Measurements from ENCODE around the gene IGSF3. TPM values are rescaled to one million over a fixed set of nuclear protein-coding genes. Genes with fewer than 3 reads are reported as not detected.

Gene IGSF3
- total and polyA plus RNA-seq, 10 of the 15 experiments (the other 5 are each of a cell fraction or from before 2014, with no cell fraction given) = 1.4 to 18.0 (median 9.6) TPM

DNA sequence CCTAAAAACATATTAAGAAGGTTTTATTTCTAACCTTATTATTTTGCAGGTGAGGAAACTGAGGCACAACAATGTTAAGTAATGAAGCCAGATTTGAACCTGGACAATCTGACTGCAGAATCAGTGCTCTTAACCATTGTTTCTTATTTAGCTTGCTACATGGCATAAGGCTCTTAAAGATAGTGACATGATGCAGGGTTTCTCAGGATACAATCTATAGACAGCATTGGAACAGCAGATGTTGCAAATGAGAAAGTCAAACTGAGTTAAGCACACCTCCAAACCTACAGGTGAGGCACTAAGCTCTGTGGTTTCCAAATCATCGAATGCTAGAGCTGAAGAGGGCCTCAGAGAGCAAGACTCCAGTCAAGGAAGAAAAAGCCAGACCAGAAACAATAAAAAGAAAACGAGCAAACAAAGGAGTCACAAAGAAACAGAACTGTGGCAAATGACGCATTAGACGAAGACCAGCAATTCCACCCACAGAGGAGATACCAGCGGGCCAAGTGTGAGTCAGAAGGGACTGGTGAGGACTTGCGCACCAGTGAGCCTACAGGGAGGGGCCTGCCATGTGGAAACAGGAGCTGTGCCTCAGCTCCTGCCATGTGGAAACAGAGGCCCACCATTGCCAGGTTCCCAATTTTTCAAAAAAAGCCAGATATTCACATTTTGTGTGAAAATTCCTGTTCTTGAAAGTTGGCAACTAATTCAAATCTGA is 111.1 kb downstream of the IGSF3 start (continued):
- TF ChIP-seq, protein P1, sequence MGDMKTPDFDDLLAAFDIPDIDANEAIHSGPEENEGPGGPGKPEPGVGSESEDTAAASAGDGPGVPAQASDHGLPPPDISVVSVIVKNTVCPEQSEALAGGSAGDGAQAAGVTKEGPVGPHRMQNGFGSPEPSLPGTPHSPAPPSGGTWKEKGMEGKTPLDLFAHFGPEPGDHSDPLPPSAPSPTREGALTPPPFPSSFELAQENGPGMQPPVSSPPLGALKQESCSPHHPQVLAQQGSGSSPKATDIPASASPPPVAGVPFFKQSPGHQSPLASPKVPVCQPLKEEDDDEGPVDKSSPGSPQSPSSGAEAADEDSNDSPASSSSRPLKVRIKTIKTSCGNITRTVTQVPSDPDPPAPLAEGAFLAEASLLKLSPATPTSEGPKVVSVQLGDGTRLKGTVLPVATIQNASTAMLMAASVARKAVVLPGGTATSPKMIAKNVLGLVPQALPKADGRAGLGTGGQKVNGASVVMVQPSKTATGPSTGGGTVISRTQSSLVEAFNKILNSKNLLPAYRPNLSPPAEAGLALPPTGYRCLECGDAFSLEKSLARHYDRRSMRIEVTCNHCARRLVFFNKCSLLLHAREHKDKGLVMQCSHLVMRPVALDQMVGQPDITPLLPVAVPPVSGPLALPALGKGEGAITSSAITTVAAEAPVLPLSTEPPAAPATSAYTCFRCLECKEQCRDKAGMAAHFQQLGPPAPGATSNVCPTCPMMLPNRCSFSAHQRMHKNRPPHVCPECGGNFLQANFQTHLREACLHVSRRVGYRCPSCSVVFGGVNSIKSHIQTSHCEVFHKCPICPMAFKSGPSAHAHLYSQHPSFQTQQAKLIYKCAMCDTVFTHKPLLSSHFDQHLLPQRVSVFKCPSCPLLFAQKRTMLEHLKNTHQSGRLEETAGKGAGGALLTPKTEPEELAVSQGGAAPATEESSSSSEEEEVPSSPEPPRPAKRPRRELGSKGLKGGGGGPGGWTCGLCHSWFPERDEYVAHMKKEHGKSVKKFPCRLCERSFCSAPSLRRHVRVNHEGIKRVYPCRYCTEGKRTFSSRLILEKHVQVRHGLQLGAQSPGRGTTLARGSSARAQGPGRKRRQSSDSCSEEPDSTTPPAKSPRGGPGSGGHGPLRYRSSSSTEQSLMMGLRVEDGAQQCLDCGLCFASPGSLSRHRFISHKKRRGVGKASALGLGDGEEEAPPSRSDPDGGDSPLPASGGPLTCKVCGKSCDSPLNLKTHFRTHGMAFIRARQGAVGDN (IDR thresholded peaks at IDR 0.05) = peak; percentile 98
- TF ChIP-seq, protein P2, sequence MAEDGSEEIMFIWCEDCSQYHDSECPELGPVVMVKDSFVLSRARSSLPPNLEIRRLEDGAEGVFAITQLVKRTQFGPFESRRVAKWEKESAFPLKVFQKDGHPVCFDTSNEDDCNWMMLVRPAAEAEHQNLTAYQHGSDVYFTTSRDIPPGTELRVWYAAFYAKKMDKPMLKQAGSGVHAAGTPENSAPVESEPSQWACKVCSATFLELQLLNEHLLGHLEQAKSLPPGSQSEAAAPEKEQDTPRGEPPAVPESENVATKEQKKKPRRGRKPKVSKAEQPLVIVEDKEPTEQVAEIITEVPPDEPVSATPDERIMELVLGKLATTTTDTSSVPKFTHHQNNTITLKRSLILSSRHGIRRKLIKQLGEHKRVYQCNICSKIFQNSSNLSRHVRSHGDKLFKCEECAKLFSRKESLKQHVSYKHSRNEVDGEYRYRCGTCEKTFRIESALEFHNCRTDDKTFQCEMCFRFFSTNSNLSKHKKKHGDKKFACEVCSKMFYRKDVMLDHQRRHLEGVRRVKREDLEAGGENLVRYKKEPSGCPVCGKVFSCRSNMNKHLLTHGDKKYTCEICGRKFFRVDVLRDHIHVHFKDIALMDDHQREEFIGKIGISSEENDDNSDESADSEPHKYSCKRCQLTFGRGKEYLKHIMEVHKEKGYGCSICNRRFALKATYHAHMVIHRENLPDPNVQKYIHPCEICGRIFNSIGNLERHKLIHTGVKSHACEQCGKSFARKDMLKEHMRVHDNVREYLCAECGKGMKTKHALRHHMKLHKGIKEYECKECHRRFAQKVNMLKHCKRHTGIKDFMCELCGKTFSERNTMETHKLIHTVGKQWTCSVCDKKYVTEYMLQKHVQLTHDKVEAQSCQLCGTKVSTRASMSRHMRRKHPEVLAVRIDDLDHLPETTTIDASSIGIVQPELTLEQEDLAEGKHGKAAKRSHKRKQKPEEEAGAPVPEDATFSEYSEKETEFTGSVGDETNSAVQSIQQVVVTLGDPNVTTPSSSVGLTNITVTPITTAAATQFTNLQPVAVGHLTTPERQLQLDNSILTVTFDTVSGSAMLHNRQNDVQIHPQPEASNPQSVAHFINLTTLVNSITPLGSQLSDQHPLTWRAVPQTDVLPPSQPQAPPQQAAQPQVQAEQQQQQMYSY (CRISPR knock-in tag; IDR thresholded peaks at IDR 0.05) = no peak
- TF ChIP-seq KAT2A (conservative IDR thresholded peaks at IDR 0.05; ENCODE audit: control insufficient read depth, low read depth, low read length) = no peak
- 0 out of 2 replicates have a peak, but pooled peaks have one; percentile 26 for TF ChIP-seq GABPA (IDR thresholded peaks at IDR 0.05; ENCODE audit: low read depth)
- TF ChIP-seq FOXM1 (IDR thresholded peaks at IDR 0.05; ENCODE audit: low read depth, low read length) = peak; percentile 79; the same call in 1 of the 2 replicates
- TF ChIP-seq ATF2 (IDR thresholded peaks at IDR 0.05; ENCODE audit: low read length) = peak; percentile 85
- no peak for TF ChIP-seq SREBF1 (IDR thresholded peaks at IDR 0.05; ENCODE audit: low read length)
- TF ChIP-seq, protein P3, sequence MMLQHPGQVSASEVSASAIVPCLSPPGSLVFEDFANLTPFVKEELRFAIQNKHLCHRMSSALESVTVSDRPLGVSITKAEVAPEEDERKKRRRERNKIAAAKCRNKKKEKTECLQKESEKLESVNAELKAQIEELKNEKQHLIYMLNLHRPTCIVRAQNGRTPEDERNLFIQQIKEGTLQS (IDR thresholded peaks at IDR 0.05; ENCODE audit: borderline replicate concordance, extremely low read depth, low read depth, low read length) = no peak
- TF ChIP-seq ZSCAN29 (IDR thresholded peaks at IDR 0.05) = no peak
- peak; percentile 9; the same call in 1 of the 2 replicates for TF ChIP-seq ZNF217 (IDR thresholded peaks at IDR 0.05)
- TF ChIP-seq CBX3 (IDR thresholded peaks at IDR 0.05; ENCODE audit: borderline replicate concordance, low read depth) = no peak
- peak in 1 of 2 experiments; percentile 59; a peak in 1 of 3 replicates for TF ChIP-seq EGR1 (IDR thresholded peaks at IDR 0.05; ENCODE audit: borderline replicate concordance in 1 of 2, low read depth in 2 of 2, low read length in 2 of 2)
- TF ChIP-seq SRF (IDR thresholded peaks at IDR 0.05; ENCODE audit: low read depth in 2 of 2, low read length in 2 of 2) = no peak
- peak; percentile 61; the same call in 1 of the 2 replicates for TF ChIP-seq CHD2 (IDR thresholded peaks at IDR 0.05; ENCODE audit: borderline replicate concordance, low read depth, low read length)
- peak; percentile 37; the same call in 1 of the 2 replicates for TF ChIP-seq RAD21 (IDR thresholded peaks at IDR 0.05; ENCODE audit: insufficient read depth, low read depth, low read length)
- TF ChIP-seq ZBED1 (IDR thresholded peaks at IDR 0.05; ENCODE audit: borderline replicate concordance) = peak; percentile 79; the same call in 1 of the 2 replicates
- TF ChIP-seq ZNF24 (IDR thresholded peaks at IDR 0.05) = no peak
- TF ChIP-seq NFXL1 (IDR thresholded peaks at IDR 0.05; ENCODE audit: borderline replicate concordance) = no peak
